HG03045 (cell line): ENCODE results near the gene ZNF521.
"Not testable (repeated sequence)": the region's sequence is repeated elsewhere in the genome, so short reads cannot be mapped to it uniquely, and the experiment has no call there.

Source experiments
- ATAC-seq: cut with Tn5 transposase; IDR thresholded peaks from one replicate; pipeline ENCODE4 v1.9.1; 2021; ENCODE audit warnings: mild to moderate bottlenecking, moderate library complexity; ENCODE audit not compliant: unreplicated experiment

ZNF521 gene

DNA sequence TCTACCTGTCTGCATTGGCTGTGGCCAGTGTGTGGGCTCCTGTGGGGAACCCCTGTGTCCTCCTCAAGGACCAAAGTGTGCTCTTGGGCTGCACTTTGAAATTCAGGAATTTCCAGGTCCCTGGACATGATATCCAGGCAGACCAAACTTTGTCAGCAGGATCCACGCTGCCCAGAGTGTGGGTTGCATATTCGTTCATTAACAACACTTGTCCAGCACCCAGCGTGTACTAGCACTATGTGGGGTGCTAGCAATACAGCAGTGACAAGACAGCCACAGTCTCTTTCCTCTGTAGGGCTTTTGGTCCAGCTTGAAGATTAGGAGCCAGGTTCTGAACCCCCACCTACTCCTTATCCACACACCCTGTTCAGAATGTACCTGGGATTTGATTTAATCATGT, 304.5 kb downstream of the ZNF521 start:
- no peak for ATAC-seq

DNA sequence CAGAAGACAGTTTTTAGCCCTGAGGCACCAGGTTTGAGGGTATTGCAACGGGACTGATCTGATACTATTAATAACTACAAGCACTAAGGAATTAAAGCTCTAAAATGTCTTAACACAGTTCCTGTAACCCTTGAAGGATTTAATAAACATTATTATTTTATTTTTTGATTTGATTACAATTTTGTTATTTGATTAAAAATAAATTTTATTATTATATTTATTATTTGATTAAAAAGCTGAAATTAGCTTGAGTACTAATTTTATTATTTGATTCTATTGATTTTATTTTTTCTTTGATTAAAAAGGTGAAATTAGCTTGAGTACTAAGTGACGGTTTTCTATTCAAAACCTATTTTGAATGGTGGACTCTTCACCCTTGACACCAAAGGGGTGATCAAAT, 307.3 kb downstream of the ZNF521 start:
- ATAC-seq: no peak

DNA sequence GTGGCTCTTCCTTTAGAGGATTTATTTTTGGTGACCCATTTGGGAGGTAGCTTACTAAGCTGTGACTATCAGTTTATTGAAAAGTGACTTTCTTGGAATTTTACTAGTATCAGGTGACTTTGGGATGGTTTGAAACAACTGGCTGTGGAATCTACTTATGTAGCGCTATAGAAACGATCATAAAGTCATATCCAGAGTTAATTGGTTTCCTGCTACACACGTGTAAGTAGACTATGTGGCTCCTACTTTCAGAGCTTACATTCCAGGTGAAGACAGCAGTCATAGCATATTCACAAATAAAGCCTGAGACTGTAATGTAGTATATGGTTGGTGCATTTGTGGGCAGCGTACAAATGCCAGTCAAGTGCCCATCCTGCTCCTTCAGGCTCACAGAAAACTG, 308.9 kb downstream of the ZNF521 start:
- no peak for ATAC-seq

DNA sequence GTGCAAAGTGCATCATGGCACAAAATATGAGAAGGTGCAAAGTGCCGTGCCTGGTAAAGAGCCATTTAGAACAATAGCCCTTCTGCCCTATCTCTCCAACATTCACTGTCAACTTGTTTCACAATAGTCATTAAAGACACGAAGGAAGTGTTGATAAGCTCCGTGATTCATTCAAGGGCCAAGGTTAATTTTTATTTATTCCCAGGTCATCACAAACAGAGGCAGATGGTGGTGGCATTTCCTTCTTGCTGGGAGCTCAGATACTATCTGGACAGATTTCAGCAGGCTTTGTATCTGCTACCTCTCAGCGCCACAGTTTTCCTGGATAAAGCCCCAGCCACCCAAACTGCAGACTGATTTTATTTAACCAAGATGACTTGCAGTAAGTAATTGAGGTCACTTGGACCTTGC, 309.3 kb downstream of the ZNF521 start:
- ATAC-seq: no peak

DNA sequence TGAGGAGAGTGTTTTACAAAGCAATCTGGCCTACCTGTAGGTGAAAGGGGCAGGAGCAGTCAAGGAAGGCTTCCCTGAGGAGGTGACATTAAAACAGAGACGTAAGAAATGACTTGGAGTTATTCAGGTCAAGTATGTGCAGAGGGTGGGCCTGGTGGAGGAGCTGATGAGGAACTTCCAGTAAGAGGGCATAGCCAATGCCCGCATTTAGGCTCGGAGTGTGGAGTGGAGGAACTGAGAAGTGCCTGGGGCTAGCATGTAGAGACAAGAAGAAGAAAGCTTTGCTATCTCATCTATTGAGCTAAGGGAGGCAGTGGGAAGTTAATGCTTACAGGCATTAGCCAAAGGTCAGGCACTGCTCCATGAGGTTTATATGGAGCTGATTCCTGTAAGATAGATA, 312.2 kb downstream of the ZNF521 start:
- no peak for ATAC-seq

DNA sequence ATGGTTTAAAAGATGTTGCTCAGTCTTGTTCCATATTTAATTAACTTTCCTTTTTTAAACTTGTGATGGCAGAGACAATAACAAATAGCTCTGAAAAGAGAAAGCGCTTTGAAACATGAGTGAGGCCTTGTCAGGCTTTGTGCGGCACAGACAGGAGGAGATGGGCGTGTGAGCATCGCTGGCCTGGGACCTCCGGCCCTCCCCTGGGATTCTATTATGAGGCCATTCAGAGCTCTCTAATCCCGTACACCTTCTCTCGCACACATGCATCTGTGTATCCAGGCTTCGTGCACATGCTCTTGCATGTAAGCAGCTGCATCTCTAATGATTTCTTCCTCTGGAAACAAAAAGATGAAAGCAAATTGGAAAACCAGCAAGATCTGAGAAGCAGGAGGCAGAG, 313.7 kb downstream of the ZNF521 start:
- ATAC-seq: no peak

DNA sequence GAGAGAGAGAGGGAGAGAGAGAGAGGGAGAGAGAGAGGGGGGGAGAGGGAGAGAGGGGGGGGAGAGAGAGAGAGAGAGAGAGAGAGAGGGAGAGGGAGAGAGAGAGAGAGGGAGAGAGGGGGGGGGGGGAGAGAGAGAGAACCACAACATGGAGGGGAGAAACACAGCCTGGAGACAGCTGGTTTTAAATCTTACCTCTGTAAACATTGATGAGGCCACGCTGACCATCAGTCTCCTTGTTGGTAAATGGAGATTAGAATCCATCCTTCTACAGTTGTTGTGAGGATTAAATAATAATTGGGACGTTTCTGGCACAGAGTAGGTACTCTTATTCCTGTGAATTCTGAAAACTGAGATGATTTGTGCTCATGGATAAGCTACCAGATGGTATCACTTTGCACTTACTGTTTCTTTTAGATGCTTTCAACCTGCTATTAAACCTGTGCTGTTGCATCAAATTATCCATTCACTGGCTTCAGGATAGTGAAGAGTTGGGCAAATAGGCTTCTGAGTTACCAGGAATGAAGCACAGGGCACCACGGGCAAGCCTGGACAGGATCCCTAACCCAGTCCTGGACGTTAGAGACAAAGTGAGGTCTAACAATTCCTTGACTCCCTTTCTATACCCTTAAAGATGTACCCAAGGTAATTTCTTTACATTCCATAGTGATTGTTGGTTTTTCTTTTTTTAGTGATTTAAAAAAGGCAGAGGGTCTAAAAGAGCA, 318.1 kb downstream of the ZNF521 start:
- ATAC-seq: no peak

DNA sequence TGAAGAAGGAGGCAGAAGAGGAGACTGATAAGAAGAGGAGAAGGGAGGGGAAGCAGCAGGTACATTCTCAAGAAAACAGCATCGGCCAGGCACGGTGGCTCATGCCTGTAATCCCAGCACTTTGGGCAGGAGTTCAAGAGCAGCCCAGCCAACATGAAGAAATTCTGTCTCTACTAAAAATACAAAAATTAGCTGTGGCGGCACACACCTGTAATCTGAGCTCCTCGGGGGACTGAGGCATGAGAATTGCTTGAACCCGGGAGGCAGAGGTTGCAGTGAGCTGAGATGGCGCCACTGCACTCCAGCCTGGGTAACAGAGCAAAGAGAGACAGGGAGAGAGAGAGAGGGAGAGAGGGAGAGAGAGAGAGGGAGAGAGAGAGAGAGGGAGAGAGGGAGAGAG, 318.8 kb downstream of the ZNF521 start:
- not testable (repeated sequence) for ATAC-seq

DNA sequence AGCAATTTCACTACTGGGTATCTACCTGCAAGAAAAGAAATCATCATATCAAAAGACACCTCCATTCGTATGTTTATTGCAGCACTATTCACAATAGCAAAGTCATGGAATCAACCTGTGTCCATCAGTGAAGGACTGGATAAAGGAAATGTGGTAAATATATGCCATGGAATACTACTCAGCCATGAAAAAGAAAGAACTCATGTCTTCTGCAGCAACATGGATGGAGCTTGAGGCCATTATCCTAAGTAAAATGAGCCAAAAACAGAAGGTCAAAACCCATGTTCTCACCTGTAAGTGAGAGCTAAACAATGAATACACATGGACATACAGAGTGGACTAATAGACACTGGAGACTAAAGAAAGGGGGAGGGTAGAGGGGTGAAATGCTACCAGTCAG, 322.2 kb downstream of the ZNF521 start:
- no peak for ATAC-seq

DNA sequence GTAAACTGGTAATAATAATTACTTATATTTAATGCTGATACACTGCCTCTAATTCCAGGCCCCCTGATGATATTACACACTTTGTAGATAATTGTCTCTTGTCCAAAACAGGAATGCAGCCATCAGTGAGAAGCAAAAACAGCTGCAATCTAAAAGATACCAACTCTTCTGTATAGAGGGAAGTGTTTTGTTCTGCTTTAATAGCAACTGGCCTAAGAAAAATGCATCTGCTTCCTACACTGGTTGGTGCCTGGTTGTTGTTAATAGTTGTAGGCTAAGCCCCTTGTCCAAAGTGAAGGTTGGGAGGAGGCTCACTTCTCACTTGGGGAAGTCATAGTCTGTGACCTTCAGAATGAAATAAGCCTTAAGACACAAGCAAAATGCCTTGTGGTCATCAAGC, 332.0 kb downstream of the ZNF521 start:
- no peak for ATAC-seq

DNA sequence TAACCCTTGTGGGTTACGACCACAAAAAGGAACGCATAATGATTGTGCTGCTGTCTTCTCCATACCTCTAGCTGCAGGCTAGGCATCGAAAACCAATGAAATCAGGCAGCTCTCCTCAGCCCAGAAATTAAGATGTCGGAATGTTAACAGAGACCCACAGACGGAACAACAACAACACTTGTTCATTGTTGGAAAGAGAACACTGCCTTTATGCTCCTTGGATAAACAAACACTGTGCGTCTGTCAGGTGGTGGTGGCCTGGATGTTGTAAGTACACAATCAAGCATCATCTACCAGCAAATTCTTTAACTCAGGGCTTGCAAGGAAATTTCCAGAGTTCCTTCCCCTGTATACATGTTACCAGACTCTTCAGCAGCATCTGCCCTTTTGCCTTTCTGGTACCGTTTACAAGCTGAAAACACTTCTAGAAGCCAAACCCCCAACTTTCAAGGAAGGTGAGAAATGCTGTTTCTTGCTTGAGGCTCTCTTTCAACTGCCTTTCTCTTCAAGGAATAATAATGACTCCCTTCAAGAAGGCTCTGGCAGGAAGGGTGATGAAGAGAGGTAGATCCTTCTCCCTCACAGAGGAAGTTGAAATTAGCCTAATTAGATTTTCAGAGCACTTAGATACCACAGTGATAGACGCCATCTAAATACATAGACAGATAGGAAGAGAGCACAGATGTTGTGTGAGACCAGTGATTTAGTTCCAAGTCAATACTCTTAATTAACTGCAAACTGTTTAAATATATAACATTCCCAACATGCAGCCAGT, 332.7 kb downstream of the ZNF521 start:
- ATAC-seq: no peak

DNA sequence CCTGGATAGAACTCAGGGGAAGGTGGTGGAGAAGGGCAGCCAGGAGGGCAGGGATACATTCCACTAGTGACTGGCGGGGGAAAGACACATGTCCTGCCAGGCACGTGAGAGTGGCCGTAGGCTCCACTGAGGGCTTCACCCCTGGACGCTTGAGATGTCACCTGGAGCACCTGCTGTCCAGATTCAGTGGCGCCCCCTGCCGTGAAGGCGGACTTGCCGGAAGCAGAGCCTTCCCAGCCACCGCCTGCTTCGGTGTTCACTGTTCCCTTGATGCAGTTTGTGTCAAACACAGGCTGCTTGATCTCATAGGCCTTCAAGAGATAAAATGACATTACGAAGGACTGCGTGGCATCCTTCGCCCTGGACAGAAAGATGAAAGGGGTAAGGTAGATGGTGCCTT, 335.3 kb downstream of the ZNF521 start:
- ATAC-seq: no peak

DNA sequence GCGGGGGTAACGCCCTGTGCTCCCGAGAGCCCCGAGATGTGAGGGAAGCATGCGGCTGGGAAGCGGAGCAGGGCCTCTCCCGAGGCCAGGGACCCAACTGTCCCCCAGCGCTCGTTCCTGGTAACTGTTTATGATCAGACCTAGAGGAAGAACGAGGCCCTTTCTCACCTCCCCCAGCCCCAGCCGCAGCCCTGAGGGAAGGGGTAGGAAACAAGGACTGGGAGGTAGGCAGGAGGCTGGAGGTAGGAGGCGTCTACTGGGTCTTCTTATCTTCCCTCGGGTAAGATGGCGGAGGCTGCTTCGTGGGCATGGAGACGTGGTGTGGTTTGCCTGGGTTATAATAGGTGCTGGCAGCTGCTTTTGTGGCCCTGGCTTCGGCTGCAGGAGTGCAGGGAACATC, 335.8 kb downstream of the ZNF521 start:
- no peak for ATAC-seq
